Anterior cingulate cortex (tissue), 58 donors: ENCODE data around the gene ARMC9.

Source experiments
- DNase-seq, 58 donors: peaks; one replicate each; lab custom pipeline; 2025; lab: John Stamatoyannopoulos, UW

ARMC9 gene

DNA sequence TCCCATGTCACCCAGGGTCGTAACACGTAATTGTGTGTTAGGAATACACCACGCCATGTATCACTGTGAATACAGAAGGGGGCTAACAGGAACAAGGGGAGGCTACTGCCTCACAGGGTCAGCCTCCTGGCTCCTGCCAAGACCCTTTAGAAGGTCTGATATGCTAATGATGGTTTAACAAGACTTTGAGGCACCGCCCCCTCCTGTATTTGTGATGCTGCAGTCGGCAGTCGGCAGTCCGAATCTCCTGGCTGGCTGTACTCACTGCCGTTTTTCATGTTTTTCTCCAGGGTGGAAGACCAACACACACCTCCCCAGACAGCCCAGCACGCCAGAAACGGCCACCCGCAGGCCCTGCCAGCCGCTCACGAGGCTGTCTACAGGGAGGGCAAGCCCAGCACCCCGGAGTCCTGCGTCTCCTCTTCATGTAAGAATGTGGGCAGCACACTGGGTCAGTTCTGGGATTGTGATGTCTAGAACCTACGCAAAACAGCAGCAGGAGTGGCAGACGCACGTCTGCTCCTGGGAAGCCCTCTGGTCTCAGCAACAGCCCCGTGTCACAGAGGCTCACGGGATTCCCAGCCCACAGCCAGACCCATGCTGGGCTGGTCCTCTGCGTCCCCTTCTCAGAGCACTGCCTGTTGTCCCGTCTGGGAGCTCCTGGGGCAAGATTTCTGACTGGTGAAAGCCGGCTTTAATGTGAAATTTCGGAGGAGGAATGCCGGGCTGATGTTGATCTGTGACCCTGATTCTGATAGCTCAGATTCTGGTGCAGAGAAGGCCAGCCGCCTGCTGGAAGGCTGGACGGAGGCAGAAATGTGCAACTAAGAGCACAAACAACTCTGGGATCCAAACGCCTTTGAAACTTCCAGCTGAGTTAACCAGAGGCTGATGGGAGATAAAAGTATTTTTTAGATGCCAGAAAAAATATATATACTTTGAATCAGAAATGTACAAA is 157.4 kb downstream of the ARMC9 start:
- no peak for DNase-seq

DNA sequence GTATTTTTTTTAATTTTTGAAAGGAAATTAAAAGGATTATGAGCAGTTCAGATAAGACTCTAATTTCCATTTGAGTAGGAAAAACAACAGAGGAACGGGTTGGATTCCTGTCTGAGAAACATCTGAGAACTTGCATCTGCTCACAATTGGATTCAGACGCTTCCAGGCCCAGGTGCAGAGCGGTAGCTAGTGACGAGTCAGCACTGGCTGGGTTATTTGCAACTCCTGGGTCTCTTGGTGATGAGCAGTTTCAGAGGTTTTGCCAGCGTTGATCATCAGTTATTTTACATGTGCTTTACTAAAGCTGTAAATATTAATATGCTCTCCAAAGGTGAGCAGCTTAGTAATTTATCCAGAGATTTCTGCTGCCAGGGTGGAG is 158.0 kb downstream of the ARMC9 start:
- DNase-seq, result no peak

DNA sequence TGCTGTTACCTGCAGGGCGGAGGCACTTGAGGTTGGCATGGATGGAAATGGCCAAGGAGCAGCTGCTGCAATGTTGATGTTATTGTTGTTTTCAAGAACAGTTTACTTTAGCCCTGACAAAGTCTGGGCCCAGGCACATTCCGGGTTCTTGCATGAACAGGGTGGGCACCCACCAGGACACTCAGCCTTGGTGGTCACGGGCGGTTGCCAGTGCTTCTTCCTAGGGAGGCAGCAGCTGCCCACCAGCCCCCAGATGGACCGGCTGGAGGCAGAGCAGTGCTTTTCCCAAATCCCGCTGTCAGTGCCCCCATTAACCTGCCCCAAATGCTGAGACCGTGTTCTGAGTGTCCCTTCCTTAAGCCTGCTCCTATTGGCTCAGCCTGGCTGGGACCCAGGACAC is 158.6 kb downstream of the ARMC9 start:
- DNase-seq, result no peak

DNA sequence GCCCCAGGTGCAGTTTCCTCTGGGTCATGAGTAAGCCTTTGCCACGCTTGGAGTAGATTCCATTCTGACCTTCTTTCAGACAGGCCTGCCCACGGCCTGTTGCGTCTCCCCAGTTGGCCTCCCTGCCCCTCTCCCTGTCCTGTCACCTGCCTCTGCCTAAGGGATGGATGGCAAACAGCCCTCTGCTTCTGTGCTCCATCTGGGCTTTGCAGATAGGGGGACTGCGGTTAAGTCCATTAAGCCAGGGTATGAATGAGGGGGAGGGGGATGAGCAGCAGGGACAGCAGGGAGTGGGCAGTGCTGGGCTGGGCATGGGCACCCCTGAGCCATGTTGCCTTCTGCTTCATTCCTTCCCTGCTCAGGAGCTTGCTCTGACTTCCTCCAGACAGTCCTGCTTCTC is 159.5 kb downstream of the ARMC9 start:
- no peak for DNase-seq

DNA sequence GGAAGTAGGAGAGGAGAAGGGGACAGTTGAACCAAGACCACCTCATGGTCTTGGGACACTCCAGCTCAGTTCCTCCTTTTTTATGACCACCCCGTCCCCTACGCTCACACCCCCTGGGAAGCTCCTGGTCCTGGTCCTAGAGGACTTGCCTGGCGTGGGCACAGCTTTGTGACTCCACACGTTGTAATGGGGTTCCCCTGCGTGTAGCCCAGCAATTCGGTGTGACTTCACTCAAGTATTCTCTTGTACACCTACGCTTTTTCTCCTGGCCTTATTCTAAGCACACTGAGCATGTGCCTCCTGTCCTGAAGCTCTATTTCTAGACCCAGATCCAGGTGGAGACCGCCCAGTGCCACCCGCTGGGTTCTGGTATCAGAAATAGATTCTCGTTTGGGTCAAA is 161.0 kb downstream of the ARMC9 start:
- no peak for DNase-seq

DNA sequence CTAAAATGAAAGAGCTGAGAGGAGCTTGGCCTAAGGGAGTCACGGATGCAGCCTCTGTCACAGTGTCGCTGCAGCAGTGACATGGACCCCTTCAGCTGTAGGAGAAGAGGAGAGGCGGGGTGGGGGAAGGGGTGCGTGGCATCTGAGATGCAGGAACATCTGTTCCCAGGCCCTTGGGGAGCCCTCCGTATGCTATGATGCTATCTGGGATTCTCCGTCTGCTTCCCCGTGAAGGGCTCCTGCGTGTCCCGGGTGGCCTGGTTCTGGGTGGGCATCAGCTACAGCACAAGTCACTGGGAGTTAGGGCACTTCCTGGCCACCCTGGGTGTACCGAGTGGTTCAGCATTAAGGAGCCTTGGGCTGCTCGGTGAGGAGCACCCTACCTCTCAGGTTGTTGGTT is 161.5 kb downstream of the ARMC9 start:
- no peak for DNase-seq

DNA sequence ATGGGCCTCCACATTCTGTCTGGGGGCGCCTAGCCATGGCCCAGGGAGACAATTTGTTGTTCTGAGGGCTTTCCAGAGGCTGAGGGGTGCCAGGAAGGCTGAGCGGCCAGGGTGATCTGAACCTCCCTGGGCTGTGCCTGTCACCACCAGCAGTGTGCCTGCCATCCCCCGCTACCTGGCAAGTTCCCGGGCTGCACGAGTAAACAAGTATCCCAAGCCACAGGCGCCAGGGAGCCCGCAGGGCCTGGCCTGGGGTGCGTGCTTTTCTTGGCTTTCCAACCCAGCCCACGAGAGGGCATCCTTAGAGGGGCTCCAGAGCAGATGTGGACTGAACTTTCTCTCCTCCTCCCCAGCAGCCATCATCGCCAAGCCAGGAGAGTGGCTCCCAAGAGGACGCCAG is 162.0 kb downstream of the ARMC9 start:
- DNase-seq, result no peak

DNA sequence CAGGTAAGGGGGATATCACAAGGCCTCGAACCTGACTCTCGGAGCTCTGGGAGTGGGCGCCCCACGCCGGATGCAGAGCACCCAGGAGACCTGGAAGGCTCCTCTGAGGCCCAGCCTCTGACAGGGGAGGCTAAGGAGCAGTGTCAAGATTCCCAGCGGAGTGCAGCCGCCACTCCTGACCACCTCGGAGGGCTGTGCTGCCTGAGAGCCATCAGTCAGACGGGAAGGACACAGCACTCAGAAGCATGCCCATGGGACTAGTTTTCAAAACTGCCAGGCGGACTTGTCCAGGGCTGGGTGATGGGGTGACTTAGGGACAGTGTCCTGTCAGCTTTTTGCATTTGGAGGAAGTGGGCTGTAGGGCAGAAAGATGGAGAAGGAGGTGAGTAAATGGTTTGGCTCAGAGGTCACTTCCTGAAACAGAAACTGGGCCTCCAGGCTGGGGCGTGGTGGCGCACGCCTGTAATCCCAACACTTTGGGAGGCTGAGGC is 162.5 kb downstream of the ARMC9 start:
- DNase-seq, result no peak

DNA sequence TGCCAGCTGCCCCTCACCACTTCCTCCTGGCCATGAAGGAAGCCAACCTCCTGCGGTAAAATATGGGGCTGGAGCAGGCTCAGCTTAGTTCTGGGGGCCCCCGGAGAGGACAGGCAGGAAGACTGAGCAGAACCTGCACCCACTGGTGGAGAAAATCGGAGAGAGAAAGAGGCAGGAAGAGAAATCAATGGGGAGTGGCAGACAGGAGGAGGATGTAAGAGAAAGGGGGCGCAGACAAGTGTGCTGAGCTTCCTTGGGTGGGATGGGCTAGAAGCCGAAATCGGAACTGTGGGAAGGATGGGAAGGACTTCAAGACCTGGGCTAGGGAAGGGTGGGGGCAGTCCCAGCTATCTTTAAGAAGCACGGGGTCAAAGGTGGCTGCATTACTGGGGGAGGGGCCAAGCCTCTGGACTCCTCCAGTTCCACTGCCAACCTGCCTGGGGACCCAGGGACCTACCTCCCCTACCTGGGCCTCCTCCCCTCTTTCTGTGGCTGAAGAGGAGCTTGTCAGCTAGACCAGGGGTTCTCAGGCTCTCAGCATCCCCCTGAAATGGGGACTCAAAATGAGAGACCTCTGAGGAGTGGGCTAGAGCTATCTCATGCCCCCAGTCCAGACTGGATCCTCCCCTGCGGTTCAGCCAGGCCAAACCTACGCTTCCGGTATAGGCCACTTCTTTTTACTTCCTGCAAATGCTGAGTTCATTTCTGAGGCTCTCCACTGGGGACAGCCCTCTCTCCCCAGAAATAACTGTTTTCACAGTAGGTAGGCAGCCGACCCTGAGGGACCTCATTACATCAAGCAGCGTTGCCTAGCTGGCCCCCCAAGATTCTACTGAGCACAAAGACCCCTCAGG is 163.5 kb downstream of the ARMC9 start:
- DNase-seq, result no peak

DNA sequence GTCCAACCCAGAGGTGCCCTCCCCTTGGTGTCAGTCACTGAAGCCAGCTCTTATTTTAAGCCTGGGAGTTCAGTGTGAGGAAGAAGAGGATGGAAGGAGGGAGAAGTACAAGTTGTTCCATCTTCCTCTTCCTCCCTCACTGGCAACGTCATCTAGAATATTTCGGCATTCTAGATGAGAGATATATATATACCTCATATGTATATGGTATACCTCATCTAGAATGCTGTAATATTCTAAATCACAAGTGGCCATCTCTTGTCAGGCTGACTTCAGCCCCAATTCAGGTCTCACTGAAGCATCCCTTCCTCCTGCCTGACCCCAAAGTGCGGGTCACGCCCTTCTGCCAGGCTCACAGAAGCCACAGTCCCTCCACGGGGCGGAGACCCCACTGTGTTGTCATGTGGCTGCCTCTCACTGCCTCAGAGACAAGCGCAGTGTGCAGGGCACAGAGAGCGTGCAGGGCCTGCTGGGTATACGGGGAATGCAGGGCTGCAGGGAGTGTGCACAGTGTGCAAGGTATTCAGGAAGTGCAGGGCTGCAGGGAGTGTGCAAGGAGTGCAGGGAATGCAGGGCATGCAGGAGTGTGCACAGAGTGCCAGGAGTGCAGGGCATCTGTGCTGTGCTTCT is 164.2 kb downstream of the ARMC9 start:
- no peak for DNase-seq

DNA sequence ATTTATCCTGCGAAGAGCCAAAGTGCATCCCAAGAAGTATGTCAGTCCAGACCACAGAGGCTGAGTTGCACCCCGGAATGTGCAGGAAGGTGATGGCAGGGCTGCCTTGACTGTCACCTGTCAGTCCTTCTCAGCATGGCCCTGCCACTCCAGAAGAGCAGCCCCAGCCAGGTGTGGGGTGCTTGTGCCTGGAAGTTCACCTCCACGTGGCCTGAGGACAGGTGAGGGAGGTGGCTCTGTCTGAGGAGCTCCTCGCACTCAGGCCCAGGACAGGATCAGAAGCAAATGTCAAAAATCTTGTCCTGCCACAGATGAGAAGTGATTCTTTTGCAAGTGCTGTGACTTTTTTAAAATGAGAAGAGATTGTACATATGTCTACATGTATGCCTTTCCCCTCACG is 165.6 kb downstream of the ARMC9 start:
- DNase-seq, result no peak

DNA sequence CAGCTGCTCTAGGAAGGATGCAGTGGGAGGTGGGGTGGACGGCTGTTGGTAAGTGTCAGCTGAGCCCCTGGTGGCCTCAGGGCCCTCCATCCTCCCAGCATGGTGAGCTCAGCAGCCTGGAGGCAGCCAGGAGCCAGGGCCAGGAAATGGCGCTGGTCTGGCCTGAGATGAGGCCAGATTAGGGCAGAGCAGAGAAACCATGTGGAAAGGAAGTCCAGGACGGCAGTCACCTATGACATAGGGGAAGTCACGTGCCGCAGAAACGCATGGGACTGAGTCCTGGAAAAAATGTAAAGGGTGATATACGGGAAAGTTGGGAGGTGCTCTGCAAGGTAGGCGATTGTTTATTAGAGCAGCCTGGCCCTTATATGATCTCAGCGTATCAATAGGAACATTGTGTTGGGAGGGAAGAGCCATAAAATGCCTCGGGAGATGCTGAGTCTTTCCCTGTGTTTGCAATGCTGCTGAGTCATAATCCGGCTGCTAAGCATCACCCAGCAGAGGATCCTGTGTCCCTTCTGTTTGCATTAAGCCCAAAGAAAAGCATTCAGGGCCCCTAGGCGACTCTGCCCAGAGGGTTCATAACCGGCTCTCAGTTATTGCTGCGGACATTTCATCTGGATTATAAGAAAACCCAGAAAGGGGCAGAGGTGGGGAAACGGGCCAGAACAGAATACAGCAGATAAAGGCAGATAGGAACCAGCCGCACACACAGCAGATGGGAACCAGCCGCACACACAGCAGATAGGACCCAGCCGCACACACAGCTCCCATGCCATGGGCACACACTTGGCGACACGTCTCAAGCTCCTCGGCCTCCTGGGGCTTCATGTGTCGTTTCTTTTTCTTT is 166.8 kb downstream of the ARMC9 start:
- peak in 40 of 58 donors; percentile 24 to 81 (median 54) for DNase-seq

DNA sequence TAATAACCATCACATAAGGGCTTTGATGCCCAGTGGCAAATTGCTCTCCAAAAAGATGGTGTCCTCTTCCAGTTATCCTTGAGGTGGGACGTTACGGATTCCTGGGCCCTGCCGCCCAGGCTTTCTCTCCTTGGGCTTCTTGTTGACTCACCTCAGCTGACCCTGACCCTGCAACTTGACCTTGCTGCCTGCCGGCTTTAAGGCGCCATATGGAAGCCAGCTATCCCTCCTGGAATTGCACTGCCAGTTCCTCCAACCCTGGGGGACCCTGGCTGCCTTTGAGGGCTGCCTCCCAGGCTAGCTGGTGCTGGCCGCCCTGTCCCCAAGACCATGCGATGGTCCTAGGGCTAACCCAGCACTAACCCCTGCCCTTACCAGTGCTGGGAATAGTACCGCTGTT is 168.7 kb downstream of the ARMC9 start:
- DNase-seq, result no peak

DNA sequence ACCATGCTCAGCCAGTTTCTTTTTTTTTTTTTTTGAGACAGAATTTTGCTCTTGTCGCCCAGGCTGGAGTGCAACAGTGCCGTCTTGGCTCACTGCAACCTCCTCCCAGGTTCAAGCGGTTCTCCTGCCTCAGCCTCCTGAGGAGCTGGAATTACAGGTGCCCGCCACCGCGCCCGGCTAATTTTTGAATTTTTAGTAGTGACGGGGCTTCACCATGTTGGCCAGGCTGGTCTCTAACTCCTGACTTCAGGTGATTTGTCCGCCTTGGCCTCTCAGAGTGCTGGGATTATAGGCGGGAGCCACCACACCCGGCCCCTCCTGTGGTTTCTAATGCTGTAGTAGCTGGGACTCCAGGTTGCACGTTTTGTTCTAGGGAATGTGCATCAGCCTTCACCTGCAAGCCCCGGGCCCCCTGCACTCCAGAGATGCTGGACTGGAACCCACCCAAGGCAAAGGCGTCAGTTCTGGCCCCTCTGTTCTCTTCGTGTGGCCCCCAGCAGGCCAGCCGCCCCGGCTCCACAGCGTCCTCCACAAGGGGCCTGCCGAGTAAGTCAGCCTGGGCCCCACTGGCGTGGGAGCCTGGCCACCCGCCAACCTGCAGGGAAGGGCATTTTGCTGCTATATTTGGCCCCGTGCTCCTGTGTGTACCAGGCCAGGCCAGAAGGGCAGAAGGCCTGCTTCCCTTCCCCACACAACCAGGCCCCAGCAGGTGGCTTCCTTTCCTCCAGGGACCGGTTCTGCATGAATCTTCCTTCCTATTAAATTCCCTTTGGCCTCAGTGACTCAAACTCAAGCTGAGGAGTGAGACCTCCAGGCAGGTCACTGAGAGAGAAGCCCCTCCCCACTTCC is 171.4 kb downstream of the ARMC9 start:
- no peak for DNase-seq

DNA sequence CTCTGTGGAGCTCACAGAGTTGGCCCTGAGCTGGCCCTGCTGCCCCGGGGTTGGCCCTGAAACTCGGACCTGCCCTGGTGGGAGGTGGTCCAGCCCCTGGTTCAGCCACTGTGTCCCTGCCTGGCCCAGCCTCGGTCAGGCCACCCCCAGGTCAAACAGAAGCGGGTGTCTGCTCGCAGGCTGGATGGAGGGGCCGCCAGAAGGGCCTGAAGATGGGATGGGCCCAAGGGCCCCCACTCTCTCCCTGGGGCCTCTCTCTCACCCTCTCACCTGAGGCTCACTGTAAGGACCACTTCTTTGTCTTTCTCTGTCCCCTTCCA is 172.0 kb downstream of the ARMC9 start:
- no peak for DNase-seq

DNA sequence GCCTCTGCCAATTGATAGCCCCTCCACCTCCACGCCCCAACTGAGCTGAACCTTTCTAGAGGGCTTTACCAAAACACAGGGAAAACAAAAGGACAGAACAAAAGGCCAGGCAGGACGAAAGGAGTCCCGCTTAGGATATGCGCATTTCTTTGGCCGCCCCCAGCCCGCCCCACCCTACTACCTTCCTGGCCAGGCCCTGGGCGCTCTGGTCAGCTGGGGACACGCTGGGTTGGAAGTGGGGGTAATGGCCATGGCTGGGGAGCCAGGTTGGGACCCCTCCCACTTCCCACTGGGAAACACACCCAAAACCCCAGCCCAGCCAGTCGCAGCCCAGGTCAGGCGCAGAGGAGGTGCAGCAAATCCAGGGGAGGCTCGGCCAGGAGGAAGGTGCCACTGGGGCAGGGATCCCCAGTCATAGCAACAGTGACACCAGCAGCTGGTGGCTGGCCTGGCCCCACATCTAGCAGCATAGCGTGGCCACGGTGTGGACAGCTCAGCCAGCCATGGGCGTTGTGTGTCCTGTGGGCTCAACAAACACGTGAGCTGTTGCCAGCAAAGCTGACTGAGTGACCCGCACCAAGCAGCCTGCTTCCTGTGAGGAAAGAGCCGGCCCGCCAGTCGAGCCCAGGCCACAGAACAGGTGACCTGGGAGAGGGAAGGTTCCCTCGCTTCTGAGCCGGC is 172.5 kb downstream of the ARMC9 start:
- peak in 1 of 58 donors; percentile 69 for DNase-seq

DNA sequence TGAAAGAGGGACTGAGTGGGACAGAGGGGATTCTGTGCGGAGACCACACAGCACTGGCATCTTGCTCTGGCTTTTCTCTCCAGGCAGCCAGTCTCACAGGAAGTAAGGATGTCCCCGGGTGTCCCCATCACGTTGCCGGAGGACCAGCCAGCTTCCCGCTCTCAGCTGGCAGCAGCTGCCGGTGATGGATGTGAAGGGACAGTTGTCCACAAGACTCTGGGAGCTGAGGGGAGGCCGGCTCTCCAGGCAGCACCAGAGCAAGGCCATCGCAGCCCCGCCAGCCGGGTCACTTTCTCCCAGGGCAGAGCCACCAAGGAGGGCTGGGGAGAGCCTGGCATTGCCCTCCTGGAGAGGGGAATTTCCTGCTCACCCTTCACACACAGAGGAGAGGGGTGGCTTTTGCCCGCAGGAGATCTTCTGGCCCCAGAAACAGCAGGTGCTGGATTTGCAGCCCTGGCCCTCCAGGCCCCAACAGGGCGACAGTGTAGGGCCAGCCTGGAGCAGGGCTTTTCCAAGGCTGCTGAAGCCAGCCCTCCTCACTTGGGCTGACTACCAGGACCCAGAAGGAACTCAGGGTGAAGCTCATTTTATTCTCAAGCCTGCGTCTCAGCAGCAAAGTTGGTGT is 173.1 kb downstream of the ARMC9 start:
- DNase-seq, result peak in 34 of 58 donors; percentile 11 to 80 (median 50)

DNA sequence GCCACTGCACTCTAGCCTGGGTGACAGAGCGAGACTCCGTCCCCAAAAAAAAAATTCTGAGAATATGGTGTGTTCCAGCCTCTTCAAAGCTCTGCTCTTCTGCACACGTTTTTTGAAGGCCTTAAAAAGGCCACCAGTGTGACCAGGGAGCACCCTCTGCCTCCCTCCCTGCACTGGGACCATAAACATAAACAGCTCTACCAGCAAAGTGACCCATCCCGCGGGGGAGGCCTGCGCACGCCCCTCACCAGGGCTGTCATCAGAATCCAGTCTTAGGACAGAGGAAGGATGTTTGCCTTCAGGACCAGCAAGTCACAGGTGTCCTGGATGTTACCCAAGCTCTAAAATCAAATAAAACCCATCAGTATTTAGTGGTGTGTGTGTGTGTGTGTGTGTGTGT is 173.9 kb downstream of the ARMC9 start:
- no peak for DNase-seq
